PC-3 (cell line): ENCODE measurements around the gene REST.

Experiments used
- CTCF ChIP-seq: fragments of 300-600 bp; sonication (generic); conservative IDR thresholded peaks from 2 replicates; pipeline ENCODE4 v1.5.1; 2017; ENCODE audit warnings: antibody characterized with exemption, low read depth, mild to moderate bottlenecking, low read length
- EZH2 ChIP-seq: fragments of 300-600 bp; sonication (generic); IDR thresholded peaks from one replicate; pipeline ENCODE4 v1.6.1; 2017; ENCODE audit warnings: antibody characterized with exemption, mild to moderate bottlenecking, low read length; ENCODE audit not compliant: unreplicated experiment
- EZH2phosphoT487 ChIP-seq: fragments of 300-600 bp; sonication (generic); IDR thresholded peaks from 2 replicates; pipeline ENCODE4 v1.6.1; 2018; ENCODE audit warnings: mild to moderate bottlenecking, antibody characterized with exemption, low read length, borderline replicate concordance

GRCh38 chr4:56931924-56932323, 24.2 kb downstream of the REST start:
- TF ChIP-seq CTCF (no peak), EZH2 (no peak), EZH2phosphoT487 (no peak)
